K562 (cell line): ENCODE measurements around the gene SLCO2A1. TPM values are rescaled to one million over a fixed set of nuclear protein-coding genes. Genes with fewer than 3 reads are reported as not detected.

Source experiments
- ATAC-seq: fragments of 200-7000 bp; cut with Tn5 transposase; 3 replicates; pipeline ENCODE4 v1.9.1; 2020; ENCODE audit warnings: moderate library complexity
- BruUV-seq: library from RNA; stranded (reverse); fragments of 400-500 nt; replicated peaks from 2 replicates; lab custom pipeline; 2021; lab: Mats Ljungman, UMichigan
- CTCF ChIA-PET: fragments of 300-600 bp; formaldehyde crosslinking; extraction: SDS; loops from one replicate; lab custom pipeline; 2021; ENCODE audit warnings: low intra/inter-chr PET ratio; lab: Yijun Ruan, JAX
- POLR2A ChIA-PET: fragments of 300-600, 350-650 bp; sonication (Branson Sonifier 250); formaldehyde crosslinking; extraction: SDS; loops from one replicate; lab custom pipeline; 2021; ENCODE audit warnings: antibody characterized with exemption, inconsistent platforms; lab: Yijun Ruan, JAX
- DNase-seq, 4 experiments: peaks; one replicate each; pipeline versions ENCODE4 v3.0.0 to v3.0.0-alpha.2; 2011 to 2018; ENCODE audit warnings: low spot score in 3 of 4, mixed read lengths in 3 of 4; ENCODE audit errors: extremely low read depth in 1 of 4
- FAIRE-seq: peaks from 2 replicates; lab custom pipeline; 2011; peaks lifted over from hg19 to GRCh38; lab: Jason Lieb, UNC
- H2AFZ ChIP-seq: 2 replicates; pipeline ENCODE4 v1.6.0; 2011; ENCODE audit warnings: low read depth, low read length, control low read depth, inconsistent platforms
- H3K27ac ChIP-seq: fragments of 200-600 bp; 3 replicates; pipeline ENCODE4 v1.8.0; 2011; ENCODE audit warnings: low read depth, mild to moderate bottlenecking, control low read depth, inconsistent platforms, low read length, moderate library complexity, mixed read lengths; ENCODE audit errors: extremely low read depth
- H3K27me3 ChIP-seq, 2 experiments: fragments of 300-600 bp in 1 of 2; 2 replicates in 1 of 2; 3 replicates in 1 of 2; pipeline versions ENCODE4 v1.6.0 to v1.8.0; 2011; ENCODE audit warnings: inconsistent platforms in 2 of 2, low read length in 2 of 2, mild to moderate bottlenecking in 1 of 2, mixed read lengths in 1 of 2, moderate library complexity in 1 of 2; ENCODE audit not compliant: control insufficient read depth in 2 of 2, insufficient read depth in 2 of 2
- H3K36me3 ChIP-seq: fragments of 300-600 bp; 3 replicates; pipeline ENCODE4 v1.8.0; 2011; ENCODE audit warnings: mild to moderate bottlenecking, low read length, inconsistent platforms; ENCODE audit not compliant: control insufficient read depth, insufficient read depth
- H3K4me1 ChIP-seq, 2 experiments: fragments of 200-600 bp in 1 of 2; replicated peaks in 1 of 2; 2 replicates in 1 of 2; 3 replicates in 1 of 2; pipeline versions ENCODE4 v1.5.1 to v1.8.0; 2011; ENCODE audit warnings: inconsistent platforms in 2 of 2, low read length in 2 of 2, mild to moderate bottlenecking in 1 of 2, mixed read lengths in 1 of 2, moderate library complexity in 1 of 2; ENCODE audit not compliant: control insufficient read depth in 2 of 2, insufficient read depth in 2 of 2
- H3K4me2 ChIP-seq: 2 replicates; pipeline ENCODE4 v1.6.1; 2011; ENCODE audit warnings: low read length, control low read depth, inconsistent platforms, mixed read lengths; ENCODE audit not compliant: insufficient read depth
- H3K4me3 ChIP-seq: fragments of 200-600 bp; sonication (generic), shearing (Covaris generic); 2 replicates; pipeline ENCODE4 v1.5.1; 2016; ENCODE audit warnings: control low read depth, inconsistent platforms
- H3K79me2 ChIP-seq: fragments of 200-600 bp; 3 replicates; pipeline ENCODE4 v1.8.0; 2011; ENCODE audit warnings: low read length, inconsistent platforms; ENCODE audit not compliant: control insufficient read depth, insufficient read depth
- H3K9ac ChIP-seq, 2 experiments: 2 replicates each; pipeline versions ENCODE4 v1.6.0 to v1.6.1; 2011; ENCODE audit warnings: low read depth in 2 of 2, low read length in 2 of 2, control low read depth in 1 of 2, inconsistent platforms in 1 of 2, mild to moderate bottlenecking in 1 of 2, mixed read lengths in 1 of 2; ENCODE audit not compliant: insufficient read depth in 1 of 2
- H3K9me1 ChIP-seq: one replicate; pipeline ENCODE4 v1.6.0; 2011; ENCODE audit warnings: inconsistent platforms, mild to moderate bottlenecking, low read length, moderate library complexity; ENCODE audit not compliant: control insufficient read depth, insufficient read depth
- H3K9me3 ChIP-seq: replicated peaks from 2 replicates; pipeline ENCODE4 v1.5.1; 2011; ENCODE audit warnings: low read depth, low read length, inconsistent platforms; ENCODE audit not compliant: control insufficient read depth, insufficient read depth
- H4K20me1 ChIP-seq: replicated peaks from 2 replicates; pipeline ENCODE4 v1.6.1; 2011; ENCODE audit warnings: low read length, inconsistent platforms, mixed read lengths; ENCODE audit not compliant: control insufficient read depth, insufficient read depth
- CREB3 ChIP-seq: fragments of 450-650 bp; conservative IDR thresholded peaks from 2 replicates; pipeline ENCODE4 v1.6.1; 2016; ENCODE audit warnings: missing genetic modification characterization, low read depth, mild to moderate bottlenecking, missing compliant biosample characterization, moderate library complexity
- FOXJ3 ChIP-seq: sonication (generic); formaldehyde crosslinking; IDR thresholded peaks from 2 replicates; pipeline ENCODE4 v1.4.0; 2020; ENCODE audit warnings: mild to moderate bottlenecking, missing genetic modification reagents
- HDAC3 ChIP-seq: fragments of 450-650 bp; IDR thresholded peaks from 2 replicates; pipeline ENCODE4 v1.6.1; 2018; ENCODE audit warnings: borderline replicate concordance, mild to moderate bottlenecking, moderate library complexity; ENCODE audit not compliant: partially characterized antibody
- HDGF ChIP-seq: fragments of 450-650 bp; IDR thresholded peaks from 2 replicates; pipeline ENCODE4 v1.6.1; 2016
- HOMEZ ChIP-seq: fragments of 250-450 bp; sonication (Bioruptor Pico); IDR thresholded peaks from 2 replicates; pipeline ENCODE4 v1.4.0; 2020; ENCODE audit warnings: mild to moderate bottlenecking, moderate library complexity
- IRF9 ChIP-seq: fragments of 450-650 bp; IDR thresholded peaks from 2 replicates; pipeline ENCODE4 v1.6.1; 2016; ENCODE audit warnings: missing biosample characterization, missing genetic modification characterization
- MEIS2 ChIP-seq: fragments of 450-650 bp; IDR thresholded peaks from 2 replicates; pipeline ENCODE4 v1.6.1; 2014; ENCODE audit warnings: mild to moderate bottlenecking; ENCODE audit not compliant: partially characterized antibody
- NR3C1 ChIP-seq: sonication (generic); formaldehyde crosslinking; IDR thresholded peaks from 2 replicates; pipeline ENCODE4 v1.8.1; 2022; ENCODE audit warnings: missing genetic modification reagents
- ZNF41 ChIP-seq: fragments of 250-450 bp; sonication (Bioruptor Pico); conservative IDR thresholded peaks from 2 replicates; pipeline ENCODE4 v1.4.0; 2020; ENCODE audit warnings: mild to moderate bottlenecking
- ZNF431 ChIP-seq: sonication (generic); formaldehyde crosslinking; IDR thresholded peaks from 2 replicates; pipeline ENCODE4 v1.8.0; 2022; ENCODE audit warnings: mild to moderate bottlenecking, missing genetic modification reagents
- ZNF551 ChIP-seq: fragments of 250-450 bp; sonication (Bioruptor Pico); IDR thresholded peaks from 2 replicates; pipeline ENCODE4 v1.5.0; 2021; ENCODE audit warnings: mild to moderate bottlenecking, moderate library complexity
- WGBS: fragments of 100-300 bp; shearing (Covaris generic); methylation state at CpG from one replicate; pipeline ENCODE4 v1.1.6; 2016; ENCODE audit warnings: low coverage, mixed read lengths; ENCODE audit not compliant: insufficient coverage; ENCODE audit errors: missing lambda C conversion rate; 5-methylcytosine and 5-hydroxymethylcytosine counted together
- in situ Hi-C: fragments of 300-500 bp; cut with MboI; formaldehyde crosslinking; loops from 4 replicates; pipeline ENCODE4 v1.15.0; 2018; ENCODE audit warnings: inconsistent platforms, mixed read lengths
- intact Hi-C: fragments of 100-400 bp; cut with micrococcal nuclease; formaldehyde crosslinking; loops from 2 replicates; pipeline ENCODE4 v1.14.2; 2022
- polyA plus RNA-seq, 8 experiments: library from polyadenylated mRNA; depleted of rRNA in 4 of 8; stranded (reverse) in 5 of 8; unstranded in 3 of 8; fragments of >200 nt; fragmentation: Nextera tagmentation in 2 of 8; fragmentation: Illumina TruSeq in 1 of 8; extraction: Ambion mirVana in 2 of 8; extraction: Trizol in 1 of 8; gene quantifications; 2 replicates each; pipeline versions ENCODE4 v1.2.1 to v1.2.3, GENCODE V29; 2011 to 2014; ENCODE audit warnings: inconsistent platforms in 1 of 8, missing spikeins in 1 of 8
- total RNA-seq, 7 experiments: library from RNA; depleted of rRNA in 6 of 7; stranded (reverse); fragments of >200 nt in 6 of 7; fragmentation: Illumina TruSeq in 2 of 7; extraction: Trizol in 2 of 7; gene quantifications; 2 replicates each; pipeline versions ENCODE4 v1.2.1 to v1.2.3, GENCODE V29; 2011 to 2021; ENCODE audit warnings: low replicate concordance in 1 of 7

Gene SLCO2A1
- total and polyA plus RNA-seq, 9 of the 15 experiments (the other 6 are each of a cell fraction or from before 2014, with no cell fraction given): 0.16 to 1.0 TPM; not detected in 7

- H3K27me3 ChIP-seq: peaks cover 0 to 31% of the 10 kb centered on the region in 2 experiments; a peak in 2 of 5 replicates
- no peaks in the 10 kb centered on the region; the same call in 1 of the 2 replicates for H4K20me1 ChIP-seq
- no peak overlapping the region for H3K4me3 ChIP-seq
- H3K27ac ChIP-seq: no peak overlapping the region
- no peaks in the 10 kb centered on the region for H3K9me1 ChIP-seq
- peaks cover 0 to 5% of the 10 kb centered on the region in 2 experiments; a peak in 1 of 5 replicates for H3K4me1 ChIP-seq
- H3K9me3 ChIP-seq: no peaks in the 10 kb centered on the region
- H3K79me2 ChIP-seq: no peaks in the 10 kb centered on the region
- BruUV-seq: no TSS peak
- H3K36me3 ChIP-seq: no peaks in the 10 kb centered on the region
- DNase-seq: no peak
- intact Hi-C loops (no loop called here), in situ Hi-C loops (no loop called here)
- H3K9ac ChIP-seq: no peak overlapping the region
- POLR2A ChIA-PET: no interaction called here
- ATAC-seq: no peak
- CTCF ChIA-PET: no interaction called here
- FAIRE-seq: no peak
- no peak overlapping the region for H2AFZ ChIP-seq
- no peak for TF ChIP-seq IRF9 (tag)
- TF ChIP-seq HDGF: no peak
- TF ChIP-seq MEIS2: no peak
- no peak for TF ChIP-seq ZNF41 (CRISPR knock-in tag)
- TF ChIP-seq NR3C1 (CRISPR knock-in tag): no peak
- TF ChIP-seq CREB3 (tag): no peak
- no peak for TF ChIP-seq ZNF551 (CRISPR knock-in tag)
- no peak for TF ChIP-seq ZNF431 (CRISPR knock-in tag)
- no peak for TF ChIP-seq FOXJ3 (CRISPR knock-in tag)
- TF ChIP-seq HOMEZ (CRISPR knock-in tag): no peak
- no peak for TF ChIP-seq HDAC3
- TF ChIP-seq, all 486 proteins: peak for 0
- WGBS: 3% methylated on average over 4 of the region's 4 CpGs
- H3K4me2 ChIP-seq: no peak overlapping the region
Measured at GRCh38 chr3:134031348-134031915, 1.7 kb upstream of the SLCO2A1 start.
